AG09309 (cell line): Measurements from ENCODE around the gene C9.
"Not testable (repeated sequence)": the region's sequence is repeated elsewhere in the genome, so short reads cannot be mapped to it uniquely, and the experiment has no call there.

ENCODE experiments used
- DNase-seq: peaks from one replicate; pipeline ENCODE4 v3.0.0-alpha.2; 2010; ENCODE audit warnings: low read depth
- H3K4me3 ChIP-seq: 2 replicates; pipeline ENCODE4 v1.5.1; 2011; ENCODE audit warnings: mild to moderate bottlenecking, low read depth, low read length, moderate library complexity; ENCODE audit not compliant: control insufficient read depth
- TF ChIP-seq, protein P1 (sequence below): IDR thresholded peaks from 2 replicates; pipeline ENCODE4 v1.5.1; 2011; ENCODE audit warnings: mild to moderate bottlenecking, low read depth, low read length, inconsistent platforms; ENCODE audit not compliant: insufficient read depth, control insufficient read depth; ENCODE audit errors: missing control alignments

The C9 gene

DNA sequence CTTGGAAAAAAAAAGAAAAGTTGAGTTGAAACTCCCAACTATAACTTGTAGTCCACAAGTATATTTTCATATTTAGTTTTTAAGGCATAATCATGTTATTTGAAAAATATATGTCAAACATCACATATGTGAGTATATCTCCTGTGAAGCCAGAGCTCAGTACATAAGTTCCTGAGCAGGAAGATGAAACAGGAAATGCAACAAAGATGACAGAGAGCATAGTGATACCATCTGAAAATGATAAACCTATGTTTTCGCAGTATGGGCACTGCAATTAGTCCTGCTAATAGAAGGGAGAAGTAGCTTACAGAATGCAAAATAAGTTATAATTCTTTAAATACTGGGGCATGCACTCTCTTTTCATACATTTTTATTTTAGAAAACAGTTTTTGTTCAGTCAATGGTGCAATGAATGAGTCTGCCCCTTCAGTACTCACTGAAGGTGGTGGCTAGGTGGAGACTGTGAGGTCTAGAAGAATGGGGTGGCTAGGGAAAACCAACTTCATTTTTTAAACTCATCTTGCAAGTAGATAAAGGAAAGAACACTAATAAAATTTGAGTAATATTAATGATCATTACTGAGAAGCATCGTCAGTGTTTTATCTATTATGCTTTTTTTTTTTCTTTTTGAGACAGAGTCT, 90.9 kb downstream of the C9 start:
- TF ChIP-seq, protein P1, sequence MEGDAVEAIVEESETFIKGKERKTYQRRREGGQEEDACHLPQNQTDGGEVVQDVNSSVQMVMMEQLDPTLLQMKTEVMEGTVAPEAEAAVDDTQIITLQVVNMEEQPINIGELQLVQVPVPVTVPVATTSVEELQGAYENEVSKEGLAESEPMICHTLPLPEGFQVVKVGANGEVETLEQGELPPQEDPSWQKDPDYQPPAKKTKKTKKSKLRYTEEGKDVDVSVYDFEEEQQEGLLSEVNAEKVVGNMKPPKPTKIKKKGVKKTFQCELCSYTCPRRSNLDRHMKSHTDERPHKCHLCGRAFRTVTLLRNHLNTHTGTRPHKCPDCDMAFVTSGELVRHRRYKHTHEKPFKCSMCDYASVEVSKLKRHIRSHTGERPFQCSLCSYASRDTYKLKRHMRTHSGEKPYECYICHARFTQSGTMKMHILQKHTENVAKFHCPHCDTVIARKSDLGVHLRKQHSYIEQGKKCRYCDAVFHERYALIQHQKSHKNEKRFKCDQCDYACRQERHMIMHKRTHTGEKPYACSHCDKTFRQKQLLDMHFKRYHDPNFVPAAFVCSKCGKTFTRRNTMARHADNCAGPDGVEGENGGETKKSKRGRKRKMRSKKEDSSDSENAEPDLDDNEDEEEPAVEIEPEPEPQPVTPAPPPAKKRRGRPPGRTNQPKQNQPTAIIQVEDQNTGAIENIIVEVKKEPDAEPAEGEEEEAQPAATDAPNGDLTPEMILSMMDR: no peak
- DNase-seq: no peak
- no peak overlapping the region for H3K4me3 ChIP-seq

DNA sequence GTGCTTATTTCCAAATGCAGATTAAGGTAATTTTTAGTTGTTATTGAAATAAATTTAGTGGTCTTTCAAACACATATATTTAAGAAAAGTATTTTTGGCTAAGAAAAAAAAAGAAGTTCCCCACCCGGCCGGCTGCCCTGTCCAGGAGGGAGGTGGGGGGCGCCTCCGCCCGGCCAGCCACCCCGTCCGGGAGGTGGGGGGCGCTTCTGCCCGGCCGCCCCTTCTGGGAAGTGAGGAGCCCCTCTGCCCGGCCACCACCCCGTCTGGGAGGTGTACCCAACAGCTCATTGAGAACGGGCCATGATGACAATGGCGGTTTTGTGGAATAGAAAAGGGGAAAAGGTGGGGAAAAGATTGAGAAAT, 91.4 kb downstream of the C9 start:
- H3K4me3 ChIP-seq, DNase-seq: not testable (repeated sequence)

DNA sequence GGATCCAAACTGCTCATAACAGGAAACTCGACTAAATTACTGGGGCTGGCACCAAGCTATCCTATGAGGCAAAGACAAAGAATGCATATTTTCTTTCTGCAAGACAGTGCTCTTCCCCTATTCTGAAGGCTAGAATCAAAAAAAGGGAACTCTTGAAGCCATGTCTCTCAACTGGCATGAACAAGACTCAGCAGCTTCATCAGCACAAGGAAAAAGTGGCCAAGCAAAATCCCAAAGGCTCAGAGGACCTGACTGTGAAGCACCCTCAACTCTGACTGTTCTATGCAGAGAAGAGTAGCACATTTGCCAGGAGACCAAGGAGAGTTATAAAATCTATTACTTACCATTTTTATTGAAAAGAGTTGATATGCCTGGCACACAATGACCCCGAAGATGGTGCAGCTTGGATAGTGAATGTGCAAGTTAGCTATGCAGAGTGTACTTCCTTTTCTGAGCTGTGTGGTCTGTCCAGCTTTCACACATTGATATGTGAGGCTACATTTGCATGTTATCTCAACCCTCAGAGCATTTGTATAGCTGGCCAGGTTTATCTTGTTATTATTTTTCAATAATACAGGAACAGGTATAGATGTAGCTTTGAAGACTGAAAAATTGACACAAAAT, 94.0 kb downstream of the C9 start:
- TF ChIP-seq, protein P1: no peak
- no peak overlapping the region for H3K4me3 ChIP-seq
- DNase-seq: no peak

DNA sequence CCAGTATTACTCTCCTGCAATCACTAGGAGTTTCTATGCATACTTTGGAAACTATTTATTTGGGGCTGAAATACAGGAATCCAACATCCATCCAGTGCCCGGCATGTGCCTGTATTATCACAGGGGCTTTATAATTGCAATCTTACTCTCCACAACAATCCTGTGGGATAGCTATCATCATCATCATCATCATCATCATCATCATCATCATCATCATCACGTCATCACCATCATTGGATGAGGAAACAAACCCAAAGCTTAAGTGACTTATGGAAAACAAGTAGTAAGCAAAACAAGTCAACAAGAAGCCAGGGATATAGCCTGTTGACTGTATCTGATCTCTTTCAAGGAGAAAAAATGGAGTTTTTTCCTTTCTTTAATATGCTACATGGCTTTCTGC, 97.1 kb downstream of the C9 start:
- no peak overlapping the region for H3K4me3 ChIP-seq
- DNase-seq: no peak
- TF ChIP-seq, protein P1: no peak

DNA sequence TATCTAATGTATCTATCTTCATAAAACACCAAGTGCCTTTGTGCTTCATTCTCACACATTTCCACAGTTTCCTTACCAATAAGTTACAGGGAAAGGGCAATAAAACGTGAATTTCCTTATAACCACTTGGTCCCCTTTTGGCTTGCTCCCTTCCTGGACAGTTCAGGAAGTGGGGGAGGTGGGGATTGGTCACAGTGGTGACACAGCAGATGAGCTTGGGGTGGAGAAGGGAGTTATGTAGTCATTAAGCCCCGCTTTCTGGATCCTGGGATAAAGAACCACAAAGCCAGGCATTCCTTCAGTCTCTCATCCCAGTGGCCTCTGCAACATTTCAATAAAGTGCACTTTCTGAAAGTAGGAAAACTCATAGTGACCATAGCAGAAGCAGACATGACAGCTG, 97.9 kb downstream of the C9 start:
- DNase-seq: no peak
- TF ChIP-seq, protein P1: no peak
- H3K4me3 ChIP-seq: no peak overlapping the region

DNA sequence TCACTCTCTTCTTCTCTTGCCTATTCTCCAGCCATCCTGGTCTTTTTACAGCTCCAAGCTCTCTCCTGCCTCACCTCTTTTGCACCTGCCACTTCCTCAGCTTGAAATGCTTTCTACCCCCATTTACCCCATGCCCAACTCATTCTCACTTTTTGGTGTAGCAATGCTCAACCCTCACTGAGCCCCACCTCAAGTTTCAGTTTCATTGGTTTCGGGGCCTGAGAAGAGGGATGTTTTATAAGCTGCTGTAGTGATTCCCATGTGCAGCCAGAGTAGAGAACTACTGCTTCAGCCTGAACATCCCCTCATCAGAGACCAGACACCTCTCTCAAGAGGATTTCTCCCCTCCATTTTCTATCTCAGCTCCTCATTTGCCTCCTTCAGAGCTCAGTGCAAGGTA, 99.8 kb downstream of the C9 start:
- TF ChIP-seq, protein P1: no peak
- DNase-seq: no peak
- H3K4me3 ChIP-seq: no peak overlapping the region

DNA sequence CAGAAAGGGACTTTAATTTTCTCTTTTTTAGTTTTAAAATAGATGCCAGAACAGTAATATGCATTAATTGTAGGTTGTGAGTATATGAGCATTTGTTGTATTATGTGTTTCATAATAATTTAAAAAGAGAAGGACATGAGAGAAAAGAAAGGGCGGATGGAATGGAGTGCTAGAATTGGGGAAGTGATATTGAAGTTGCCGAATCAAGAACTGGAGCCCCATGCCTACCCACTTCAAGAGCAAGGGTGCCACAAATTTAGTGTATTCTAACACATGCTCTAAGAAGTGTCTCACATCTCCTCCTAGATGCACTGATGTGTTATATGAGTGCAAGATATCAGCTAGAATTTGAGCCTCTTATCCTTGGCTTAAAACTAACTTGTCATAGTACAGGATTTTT, 101.3 kb downstream of the C9 start:
- TF ChIP-seq, protein P1: no peak
- no peak overlapping the region for H3K4me3 ChIP-seq
- no peak for DNase-seq
